ENCODE measurements around the gene SHKBP1.
A peak's percentile ranks its signal among the peaks of the same experiment; 100 is the strongest.

SHKBP1 gene

GRCh38 chr19:40576585-40577451 is at the start of gene SHKBP1:
TSS of gene SHKBP1 (plus strand) at chr19:40576873. CDS start at chr19:40576900, 27 bp downstream.
- H3K36me3 ChIP-seq (ENCODE audit: insufficient read depth, low read length): peaks cover 34% of the 10 kb centered on the region
- no peaks in the 10 kb centered on the region for H3K27me3 ChIP-seq (ENCODE audit: insufficient read depth, low read length, poor library complexity)
- H3K4me2 ChIP-seq (ENCODE audit: insufficient read depth, low read length): peak within 1 kb of the TSS; percentile 88
- TF ChIP-seq EZH2 (IDR thresholded peaks at IDR 0.05; ENCODE audit: borderline replicate concordance, low read depth, low read length, severe bottlenecking): no peak
- no peak for TF ChIP-seq CTCF (IDR thresholded peaks at IDR 0.05; ENCODE audit: borderline replicate concordance, extremely low read depth, low read length, poor library complexity, severe bottlenecking)
- peak within 1 kb of the TSS; percentile 70 to 90; a peak in 3 of 4 replicates for H3K4me3 ChIP-seq (ENCODE audit: low read depth in 1 of 2, low read length in 2 of 2)
- DNase-seq (peak; percentile 96), ATAC-seq (ENCODE audit: insufficient read depth, low read depth) (peak; percentile 100)
- peak within 1 kb of the TSS; percentile 82 for H3K27ac ChIP-seq (ENCODE audit: low read length)
- peak within 1 kb of the TSS; percentile 87 for H2AFZ ChIP-seq (ENCODE audit: low read depth, low read length)
- H3K4me1 ChIP-seq (ENCODE audit: insufficient read depth, low read length): peaks cover 22% of the 10 kb centered on the region
- peaks cover 19% of the 10 kb centered on the region for H3K79me2 ChIP-seq (ENCODE audit: insufficient read depth, low read length)
- peak within 1 kb of the TSS; percentile 75 for H3K9ac ChIP-seq (ENCODE audit: low read depth, low read length)
- no peaks in the 10 kb centered on the region for H4K20me1 ChIP-seq (ENCODE audit: insufficient read depth, low read length)
- H3K9me3 ChIP-seq (ENCODE audit: insufficient read depth, low read length, severe bottlenecking): no peaks in the 10 kb centered on the region

- no peaks in the 10 kb centered on the region for H3K9me3 ChIP-seq (ENCODE audit: insufficient read depth, low read length, severe bottlenecking)
- H3K36me3 ChIP-seq (ENCODE audit: insufficient read depth, low read length): no peaks in the 10 kb centered on the region
- H2AFZ ChIP-seq (ENCODE audit: low read depth, low read length): no peak overlapping the region
Observed at GRCh38 chr19:40528078-40528477, 48.6 kb upstream of the SHKBP1 start.

GRCh38 chr19:40528533-40529092 is 48.1 kb upstream of the SHKBP1 start:
- no peaks in the 10 kb centered on the region for H3K36me3 ChIP-seq (ENCODE audit: insufficient read depth, low read length)
- no peaks in the 10 kb centered on the region for H4K20me1 ChIP-seq (ENCODE audit: insufficient read depth, low read length)
- H3K4me1 ChIP-seq (ENCODE audit: insufficient read depth, low read length): peaks cover 10% of the 10 kb centered on the region
- peak overlapping the region in 1 of 2 experiments; percentile 32; a peak in 2 of 4 replicates for H3K4me3 ChIP-seq (ENCODE audit: low read depth in 1 of 2, low read length in 2 of 2)
- no peak overlapping the region; the same call in 1 of the 2 replicates for H3K9ac ChIP-seq (ENCODE audit: low read depth, low read length)
- H3K79me2 ChIP-seq (ENCODE audit: insufficient read depth, low read length): no peaks in the 10 kb centered on the region
- no peaks in the 10 kb centered on the region for H3K9me3 ChIP-seq (ENCODE audit: insufficient read depth, low read length, severe bottlenecking)
- no peak; the same call in 2 of the 3 replicates for ATAC-seq (ENCODE audit: insufficient read depth, low read depth)
- H2AFZ ChIP-seq (ENCODE audit: low read depth, low read length): peak overlapping the region; percentile 84
- no peaks in the 10 kb centered on the region for H3K27me3 ChIP-seq (ENCODE audit: insufficient read depth, low read length, poor library complexity)
- H3K4me2 ChIP-seq (ENCODE audit: insufficient read depth, low read length): peak overlapping the region; percentile 58; the same call in 1 of the 2 replicates
- H3K27ac ChIP-seq (ENCODE audit: low read length): no peak overlapping the region
- no peak for TF ChIP-seq EZH2 (IDR thresholded peaks at IDR 0.05; ENCODE audit: borderline replicate concordance, low read depth, low read length, severe bottlenecking)
- no peak for DNase-seq

More at GRCh38 chr19:40528078-40528477, 48.6 kb upstream of the SHKBP1 start:
- Histone ChIP-seq H3K27me3 (ENCODE audit: insufficient read depth, low read length, poor library complexity) (no peaks in the 10 kb centered on the region), H3K4me3 (ENCODE audit: low read depth in 1 of 2, low read length in 2 of 2) (no peak overlapping the region), H3K27ac (ENCODE audit: low read length) (no peak overlapping the region), H4K20me1 (ENCODE audit: insufficient read depth, low read length) (no peaks in the 10 kb centered on the region), H3K4me1 (ENCODE audit: insufficient read depth, low read length) (peaks cover 14% of the 10 kb centered on the region), H3K79me2 (ENCODE audit: insufficient read depth, low read length) (no peaks in the 10 kb centered on the region), H3K4me2 (ENCODE audit: insufficient read depth, low read length) (no peak overlapping the region), H3K9ac (ENCODE audit: low read depth, low read length) (no peak overlapping the region)
- ATAC-seq (ENCODE audit: insufficient read depth, low read depth) (no peak), DNase-seq (no peak)
- no peak for TF ChIP-seq EZH2 (IDR thresholded peaks at IDR 0.05; ENCODE audit: borderline replicate concordance, low read depth, low read length, severe bottlenecking)
- no peak for TF ChIP-seq CTCF (IDR thresholded peaks at IDR 0.05; ENCODE audit: borderline replicate concordance, extremely low read depth, low read length, poor library complexity, severe bottlenecking)

Data from DND-41 (cell line).